Fibroblast of mammary gland (primary cell): ENCODE results near the gene CCDC85C.

Experiments used
- DNase-seq: peaks from one replicate; pipeline ENCODE4 v3.0.0-alpha.2; 2010; ENCODE audit warnings: low read depth
- H3K4me3 ChIP-seq: 2 replicates; pipeline ENCODE4 v1.5.1; 2011; ENCODE audit warnings: low read depth, mild to moderate bottlenecking, low read length, moderate library complexity; ENCODE audit not compliant: control insufficient read depth
- TF ChIP-seq, protein P1 (sequence below): conservative IDR thresholded peaks from 2 replicates; pipeline ENCODE4 v1.5.1; 2011; ENCODE audit warnings: low read depth, low read length, inconsistent platforms; ENCODE audit not compliant: control insufficient read depth, insufficient read depth

The CCDC85C gene

DNA sequence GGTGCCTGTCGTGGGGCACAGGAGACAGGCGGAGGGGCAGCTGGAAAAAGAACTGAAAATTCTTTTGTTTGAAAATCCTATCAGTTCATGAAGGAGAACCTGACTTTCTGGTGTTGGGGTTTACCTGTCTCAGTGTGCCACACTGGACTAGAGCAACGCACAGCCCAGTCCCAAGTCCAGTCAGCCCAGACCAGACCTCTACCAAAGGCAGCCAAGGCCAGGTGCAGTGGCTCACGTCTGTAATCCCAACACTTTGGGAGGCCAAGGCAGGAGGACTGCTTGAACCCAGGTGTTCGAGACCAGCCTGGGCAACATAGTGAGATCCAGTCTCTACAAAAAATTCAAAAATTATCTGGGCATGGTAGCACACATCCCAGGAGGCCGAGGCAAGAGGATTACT lies 4.6 kb downstream of the CCDC85C start:
- no peak overlapping the region for H3K4me3 ChIP-seq
- DNase-seq = no peak
- TF ChIP-seq, protein P1, sequence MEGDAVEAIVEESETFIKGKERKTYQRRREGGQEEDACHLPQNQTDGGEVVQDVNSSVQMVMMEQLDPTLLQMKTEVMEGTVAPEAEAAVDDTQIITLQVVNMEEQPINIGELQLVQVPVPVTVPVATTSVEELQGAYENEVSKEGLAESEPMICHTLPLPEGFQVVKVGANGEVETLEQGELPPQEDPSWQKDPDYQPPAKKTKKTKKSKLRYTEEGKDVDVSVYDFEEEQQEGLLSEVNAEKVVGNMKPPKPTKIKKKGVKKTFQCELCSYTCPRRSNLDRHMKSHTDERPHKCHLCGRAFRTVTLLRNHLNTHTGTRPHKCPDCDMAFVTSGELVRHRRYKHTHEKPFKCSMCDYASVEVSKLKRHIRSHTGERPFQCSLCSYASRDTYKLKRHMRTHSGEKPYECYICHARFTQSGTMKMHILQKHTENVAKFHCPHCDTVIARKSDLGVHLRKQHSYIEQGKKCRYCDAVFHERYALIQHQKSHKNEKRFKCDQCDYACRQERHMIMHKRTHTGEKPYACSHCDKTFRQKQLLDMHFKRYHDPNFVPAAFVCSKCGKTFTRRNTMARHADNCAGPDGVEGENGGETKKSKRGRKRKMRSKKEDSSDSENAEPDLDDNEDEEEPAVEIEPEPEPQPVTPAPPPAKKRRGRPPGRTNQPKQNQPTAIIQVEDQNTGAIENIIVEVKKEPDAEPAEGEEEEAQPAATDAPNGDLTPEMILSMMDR = no peak

DNA sequence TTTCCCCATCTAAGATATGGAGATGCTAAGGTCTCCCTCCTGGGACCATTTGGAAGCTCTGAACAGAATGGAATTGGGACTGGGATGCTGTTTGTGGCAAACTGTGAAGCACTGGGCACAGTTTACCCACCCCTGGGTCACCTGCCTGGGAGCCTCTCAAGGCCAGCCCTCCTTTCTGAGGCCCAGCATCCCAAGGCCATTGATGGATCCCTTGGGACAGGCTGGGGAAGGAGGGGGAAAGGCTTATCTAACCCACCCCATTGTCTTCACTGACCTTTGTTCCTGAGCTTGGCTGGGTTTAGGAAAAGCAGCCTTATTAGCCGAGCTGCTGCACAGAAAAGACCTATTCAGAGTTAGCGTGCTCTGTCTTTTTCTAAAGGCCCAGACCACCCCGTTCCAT lies 5.2 kb downstream of the CCDC85C start:
- no peak for DNase-seq
- H3K4me3 ChIP-seq = no peak overlapping the region
- TF ChIP-seq, protein P1 = no peak

DNA sequence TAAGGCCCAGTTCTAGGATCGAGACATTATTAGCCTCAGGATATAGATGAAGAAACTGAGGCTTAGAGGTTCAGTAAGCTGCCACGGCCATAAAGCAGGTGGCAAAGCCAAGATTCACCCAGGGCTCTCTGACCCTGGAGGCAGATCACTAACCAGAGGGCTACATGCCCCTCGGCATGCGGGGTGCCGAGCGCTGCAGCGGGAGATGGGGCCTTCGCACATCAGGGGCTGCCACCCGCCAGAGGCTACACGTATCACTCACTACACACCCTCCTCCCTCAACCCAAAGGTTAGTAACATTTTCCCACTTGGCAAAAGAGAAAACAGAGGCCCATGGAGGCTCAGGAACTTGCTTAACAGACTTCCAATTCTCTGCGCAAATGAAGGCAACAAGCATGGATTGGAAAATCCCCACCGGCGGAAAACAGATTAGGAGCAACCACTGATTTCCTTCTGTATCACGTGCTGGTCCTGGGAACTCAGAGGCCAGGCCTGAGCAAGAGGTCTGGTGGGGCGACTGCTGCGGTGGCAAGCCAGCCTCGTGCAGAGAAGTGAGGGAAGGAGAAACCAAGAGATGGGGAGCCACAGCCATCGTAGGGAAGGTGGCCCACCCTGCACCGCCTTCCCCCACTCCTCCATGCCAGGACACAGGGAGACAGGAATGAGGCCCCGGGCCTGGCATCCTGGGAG lies 6.0 kb downstream of the CCDC85C start:
- no peak for DNase-seq
- TF ChIP-seq, protein P1 = no peak
- no peak overlapping the region for H3K4me3 ChIP-seq

DNA sequence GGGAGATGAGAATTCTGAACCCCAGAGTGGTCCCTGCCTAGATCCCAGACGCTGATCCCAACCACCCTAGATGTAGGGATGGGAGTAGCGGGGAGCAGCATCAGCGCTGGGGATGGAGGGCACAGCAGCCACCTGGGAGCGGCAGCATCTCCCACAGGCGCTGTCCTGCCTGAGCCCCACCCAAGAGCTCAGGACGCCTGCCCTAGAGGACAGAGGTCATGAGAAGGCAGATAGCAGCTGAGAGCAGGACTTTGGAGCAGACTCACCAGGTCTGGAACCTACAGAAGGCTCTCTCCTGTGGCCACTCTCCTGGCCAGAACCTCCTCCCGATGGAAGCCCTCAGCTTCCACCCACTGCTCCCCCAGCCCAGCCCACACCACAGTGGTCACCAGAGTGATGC lies 7.2 kb downstream of the CCDC85C start:
- TF ChIP-seq, protein P1 = no peak
- no peak for DNase-seq
- no peak overlapping the region for H3K4me3 ChIP-seq

DNA sequence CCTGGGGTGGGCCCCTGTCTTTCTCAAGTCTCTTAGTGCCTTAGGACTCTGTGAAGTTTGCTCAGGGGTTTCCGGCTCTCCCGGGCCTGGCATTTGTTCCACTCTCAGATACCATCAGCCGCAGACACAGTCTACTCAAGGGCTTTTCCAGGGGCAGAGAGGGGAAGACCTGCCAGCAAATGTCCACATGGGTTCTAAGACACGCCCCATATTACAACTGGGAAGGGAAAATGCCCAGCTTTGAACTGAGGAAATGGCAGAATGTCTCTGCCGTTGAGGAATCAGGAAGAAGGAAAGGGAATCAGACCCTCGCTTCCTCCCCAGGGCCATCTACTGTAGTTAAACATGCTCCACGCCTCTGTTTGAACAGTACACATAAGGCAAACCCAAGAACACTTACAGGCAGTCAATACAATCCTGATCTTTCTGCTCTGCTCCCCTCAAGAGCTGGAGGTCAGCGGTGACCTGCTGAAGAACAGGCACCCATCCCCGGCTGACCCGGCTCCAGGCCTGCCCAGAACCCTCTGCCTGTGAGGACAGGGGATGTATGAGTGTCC lies 7.9 kb downstream of the CCDC85C start:
- H3K4me3 ChIP-seq = no peak overlapping the region
- DNase-seq = no peak
- TF ChIP-seq, protein P1 = no peak

DNA sequence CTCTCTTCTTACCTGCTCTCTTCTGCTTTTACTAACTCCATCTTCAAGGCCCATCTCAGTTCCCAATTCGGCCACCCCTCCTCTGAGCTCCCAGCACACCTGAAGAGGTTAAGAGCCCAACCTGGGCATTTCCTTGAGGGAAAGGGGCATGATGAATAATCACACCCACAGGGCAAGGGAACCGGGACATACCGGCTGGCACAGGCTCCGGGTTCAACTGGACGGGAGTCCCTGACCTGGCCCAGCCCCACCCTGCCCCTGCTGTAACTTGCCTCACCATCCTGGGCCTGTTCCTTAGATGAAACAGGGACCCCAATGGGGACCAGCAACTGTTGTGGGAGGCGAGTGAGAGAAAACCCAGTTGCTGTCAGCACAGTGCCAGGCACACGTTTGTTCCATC lies 8.5 kb downstream of the CCDC85C start:
- TF ChIP-seq, protein P1 = no peak
- DNase-seq = no peak
- H3K4me3 ChIP-seq = no peak overlapping the region
